ENCODE data around the gene PTCH1. TPM values are rescaled to one million over a fixed set of nuclear protein-coding genes. Genes with fewer than 3 reads are reported as not detected.

PTCH1 gene
- total and polyA plus RNA-seq, 10 of the 15 experiments (the other 5 are each of a cell fraction or from before 2014, with no cell fraction given), result 0.16 to 6.1 (median 2.6) TPM

DNA sequence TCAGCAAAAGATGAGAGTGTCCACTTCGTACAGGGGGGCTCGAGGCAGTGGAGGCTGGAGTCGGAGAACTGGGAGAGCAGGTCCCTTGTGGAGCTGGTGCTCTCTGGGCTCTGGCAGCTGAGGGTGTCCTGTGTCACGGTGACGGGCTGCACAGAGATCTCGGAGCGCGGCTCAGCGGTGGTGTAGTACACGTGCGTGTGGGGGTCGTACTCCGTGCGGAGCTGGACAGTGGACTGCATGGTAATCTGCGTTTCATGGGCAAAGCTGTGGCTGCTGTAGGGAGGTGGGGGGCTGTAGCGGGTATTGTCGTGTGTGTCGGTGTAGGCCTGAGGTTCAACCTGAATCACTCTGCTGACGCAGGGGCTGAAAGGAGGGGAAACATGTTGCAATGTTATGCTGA lies 48.0 kb downstream of the PTCH1 start:
- CTCF ChIA-PET, result no interaction called here
- Histone ChIP-seq H3K9ac (ENCODE audit: control insufficient read depth, insufficient read depth, low read length) (no peak overlapping the region), H3K27ac (ENCODE audit: control insufficient read depth, insufficient read depth) (no peak overlapping the region), H3K79me2 (ENCODE audit: control insufficient read depth, insufficient read depth, low read length) (no peaks in the 10 kb centered on the region), H4K20me1 (ENCODE audit: control insufficient read depth, insufficient read depth) (no peaks in the 10 kb centered on the region), H3K9me3 (replicated peaks; ENCODE audit: control insufficient read depth, insufficient read depth, low read length) (no peaks in the 10 kb centered on the region), H3K4me3 (no peak overlapping the region), H3K27me3 (replicated peaks in 1 of 2; ENCODE audit: control insufficient read depth in 2 of 2, insufficient read depth in 2 of 2, low read length in 1 of 2) (no peaks in the 10 kb centered on the region), H2AFZ (ENCODE audit: control insufficient read depth, low read depth, low read length) (no peak overlapping the region), H3K4me2 (ENCODE audit: control insufficient read depth, insufficient read depth) (no peak overlapping the region), H3K4me1 (ENCODE audit: control insufficient read depth, insufficient read depth, low read length) (peaks cover 12% of the 10 kb centered on the region), H3K36me3 (ENCODE audit: control insufficient read depth in 2 of 2, insufficient read depth in 2 of 2, low read length in 1 of 2) (peaks cover 0 to 16% of the 10 kb centered on the region in 2 experiments; a peak in 3 of 4 replicates)
- TF ChIP-seq JUNB (IDR thresholded peaks at IDR 0.05) (no peak), HCFC1 (IDR thresholded peaks at IDR 0.05; ENCODE audit: low read length) (no peak), TAF1 (IDR thresholded peaks at IDR 0.05; ENCODE audit: borderline replicate concordance, low read depth, low read length) (no peak), LARP7 (IDR thresholded peaks at IDR 0.05) (no peak), CHD4 (IDR thresholded peaks at IDR 0.05) (no peak), POLR2AphosphoS5 (IDR thresholded peaks at IDR 0.05; ENCODE audit: low read length) (no peak), SUPT20H (IDR thresholded peaks at IDR 0.05; ENCODE audit: borderline replicate concordance, control insufficient read depth, low read depth, low read length) (no peak), TARDBP (IDR thresholded peaks at IDR 0.05; ENCODE audit: borderline replicate concordance) (no peak), CHD2 (IDR thresholded peaks at IDR 0.05; ENCODE audit: borderline replicate concordance, low read depth, low read length) (no peak), ZNF24 (IDR thresholded peaks at IDR 0.05) (no peak), BCL11A (IDR thresholded peaks at IDR 0.05; ENCODE audit: low read depth, low read length) (no peak), EP300 (IDR thresholded peaks at IDR 0.05; ENCODE audit: borderline replicate concordance in 1 of 2, control insufficient read depth in 1 of 2, low read depth in 2 of 2, low read length in 2 of 2) (no peak)
- TF ChIP-seq, protein P1, sequence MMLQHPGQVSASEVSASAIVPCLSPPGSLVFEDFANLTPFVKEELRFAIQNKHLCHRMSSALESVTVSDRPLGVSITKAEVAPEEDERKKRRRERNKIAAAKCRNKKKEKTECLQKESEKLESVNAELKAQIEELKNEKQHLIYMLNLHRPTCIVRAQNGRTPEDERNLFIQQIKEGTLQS (IDR thresholded peaks at IDR 0.05; ENCODE audit: borderline replicate concordance, extremely low read depth, low read depth, low read length), result no peak
- in situ Hi-C loops (cut with MboI), result no loop called here
- BruUV-seq (replicated peaks), result no TSS peak
- SMC1A ChIA-PET (ENCODE audit: uncharacterized antibody, unreplicated experiment), result no interaction called here
- ATAC-seq, result no peak
- RAD21 ChIA-PET (ENCODE audit: unreplicated experiment), result no interaction called here
- 99% methylated on average over 19 of the region's 19 CpGs for WGBS (ENCODE audit: insufficient coverage, insufficient replicate concordance, low lambda C conversion rate, missing lambda C conversion rate)
- intact Hi-C loops (cut with micrococcal nuclease; ENCODE audit: unreplicated experiment), result no loop called here
- POLR2A ChIA-PET, result no interaction called here
- FAIRE-seq, result no peak
- DNase-seq (ENCODE audit: low read depth, low spot score), result no peak

All from GM12878 (cell line).